ACC112 (cell line): ENCODE data around the gene NPAS3.

ENCODE experiments used
- H2AFZ ChIP-seq: fragments of 200-600 bp; sonication (generic); one replicate; pipeline ENCODE4 v1.6.0; 2017; ENCODE audit warnings: antibody characterized with exemption, low read length; ENCODE audit not compliant: unreplicated experiment
- H3K27ac ChIP-seq: fragments of 200-600 bp; sonication (generic); 2 replicates; pipeline ENCODE4 v1.5.1; 2014; ENCODE audit warnings: low read depth, mild to moderate bottlenecking, antibody characterized with exemption, low read length, moderate library complexity
- H3K27me3 ChIP-seq: fragments of 200-600 bp; sonication (generic); 2 replicates; pipeline ENCODE4 v1.6.1; 2014; ENCODE audit warnings: mild to moderate bottlenecking, antibody characterized with exemption, low read length, moderate library complexity, mixed read lengths; ENCODE audit not compliant: insufficient read depth
- H3K36me3 ChIP-seq: fragments of 200-600 bp; sonication (generic); 2 replicates; pipeline ENCODE4 v1.6.1; 2016; ENCODE audit warnings: mild to moderate bottlenecking, antibody characterized with exemption, low read length, moderate library complexity, mixed read lengths; ENCODE audit not compliant: insufficient read depth
- H3K4me1 ChIP-seq: fragments of 200-600 bp; sonication (generic); one replicate; pipeline ENCODE4 v1.6.1; 2016; ENCODE audit warnings: low read length, mixed read lengths; ENCODE audit not compliant: insufficient read depth, unreplicated experiment, control insufficient read depth
- H3K4me3 ChIP-seq: fragments of 200-600 bp; sonication (generic); 2 replicates; pipeline ENCODE4 v1.5.1; 2014; ENCODE audit warnings: mild to moderate bottlenecking, low read depth, low read length
- H3K79me2 ChIP-seq: fragments of 200-600 bp; sonication (generic); one replicate; pipeline ENCODE4 v1.6.0; 2016; ENCODE audit warnings: low read length; ENCODE audit not compliant: control insufficient read depth, unreplicated experiment, insufficient read depth

NPAS3 gene

GRCh38 chr14:33758547-33758946 lies 819.9 kb downstream of the NPAS3 start:
- Histone ChIP-seq H3K4me1 (no peaks in the 10 kb centered on the region), H3K27ac (no peak overlapping the region), H3K27me3 (no peaks in the 10 kb centered on the region), H3K36me3 (no peaks in the 10 kb centered on the region), H3K4me3 (no peak overlapping the region), H3K79me2 (no peaks in the 10 kb centered on the region), H2AFZ (no peak overlapping the region)

GRCh38 chr14:33762161-33762851 lies 823.6 kb downstream of the NPAS3 start:
- Histone ChIP-seq H3K4me1 (no peaks in the 10 kb centered on the region), H3K27ac (no peak overlapping the region), H3K27me3 (no peaks in the 10 kb centered on the region), H3K36me3 (no peaks in the 10 kb centered on the region), H2AFZ (no peak overlapping the region), H3K79me2 (no peaks in the 10 kb centered on the region), H3K4me3 (no peak overlapping the region)

- H3K79me2 ChIP-seq = no peaks in the 10 kb centered on the region
- peaks cover 19% of the 10 kb centered on the region for H3K4me1 ChIP-seq
- no peaks in the 10 kb centered on the region for H3K27me3 ChIP-seq
- H3K36me3 ChIP-seq = no peaks in the 10 kb centered on the region
- H3K4me3 ChIP-seq = no peak overlapping the region
- no peak overlapping the region for H2AFZ ChIP-seq
- no peak overlapping the region for H3K27ac ChIP-seq
Observed at GRCh38 chr14:33764876-33765650, 826.4 kb downstream of the NPAS3 start.

- Histone ChIP-seq H2AFZ (peak overlapping the region; percentile 47), H3K4me1 (peaks cover 19% of the 10 kb centered on the region), H3K27ac (peak overlapping the region; percentile 66), H3K79me2 (no peaks in the 10 kb centered on the region), H3K4me3 (peak overlapping the region; percentile 17), H3K27me3 (no peaks in the 10 kb centered on the region), H3K36me3 (no peaks in the 10 kb centered on the region)
Observed at GRCh38 chr14:33767586-33768457, 829.1 kb downstream of the NPAS3 start.

- peak overlapping the region; percentile 66 for H3K27ac ChIP-seq
Observed at GRCh38 chr14:33768458-33768830, 829.8 kb downstream of the NPAS3 start.

GRCh38 chr14:33773205-33774030 lies 834.7 kb downstream of the NPAS3 start:
- Histone ChIP-seq H3K4me1 (peaks cover 18% of the 10 kb centered on the region), H3K4me3 (no peak overlapping the region), H2AFZ (no peak overlapping the region), H3K79me2 (no peaks in the 10 kb centered on the region), H3K27me3 (no peaks in the 10 kb centered on the region), H3K27ac (no peak overlapping the region), H3K36me3 (no peaks in the 10 kb centered on the region)

More at GRCh38 chr14:33768458-33768830, 829.8 kb downstream of the NPAS3 start:
- Histone ChIP-seq H3K27me3 (no peaks in the 10 kb centered on the region), H3K4me1 (peaks cover 19% of the 10 kb centered on the region), H3K4me3 (peak overlapping the region; percentile 17), H3K79me2 (no peaks in the 10 kb centered on the region), H2AFZ (peak overlapping the region; percentile 47), H3K36me3 (no peaks in the 10 kb centered on the region)

GRCh38 chr14:33774161-33774560 lies 835.5 kb downstream of the NPAS3 start:
- no peak overlapping the region for H3K27ac ChIP-seq
- H2AFZ ChIP-seq = no peak overlapping the region
- no peaks in the 10 kb centered on the region for H3K79me2 ChIP-seq
- no peaks in the 10 kb centered on the region for H3K27me3 ChIP-seq
- no peak overlapping the region for H3K4me3 ChIP-seq
- peaks cover 11% of the 10 kb centered on the region for H3K4me1 ChIP-seq
- H3K36me3 ChIP-seq = no peaks in the 10 kb centered on the region

- peak overlapping the region; percentile 13 for H2AFZ ChIP-seq
- H3K4me3 ChIP-seq = no peak overlapping the region
- no peaks in the 10 kb centered on the region for H3K36me3 ChIP-seq
- H3K79me2 ChIP-seq = no peaks in the 10 kb centered on the region
- H3K27ac ChIP-seq = no peak overlapping the region
- peaks cover 8% of the 10 kb centered on the region for H3K4me1 ChIP-seq
- H3K27me3 ChIP-seq = no peaks in the 10 kb centered on the region
Observed at GRCh38 chr14:33774723-33775470, 836.2 kb downstream of the NPAS3 start.

GRCh38 chr14:33776871-33777270 lies 838.2 kb downstream of the NPAS3 start:
- H3K4me1 ChIP-seq = peaks cover 8% of the 10 kb centered on the region
- H3K36me3 ChIP-seq = no peaks in the 10 kb centered on the region
- H3K27me3 ChIP-seq = no peaks in the 10 kb centered on the region
- H3K27ac ChIP-seq = no peak overlapping the region
- H3K4me3 ChIP-seq = no peak overlapping the region
- H3K79me2 ChIP-seq = no peaks in the 10 kb centered on the region
- no peak overlapping the region for H2AFZ ChIP-seq
